HCT116 (cell line): ENCODE results near the gene VASN. TPM values are rescaled to one million over a fixed set of nuclear protein-coding genes. Genes with fewer than 3 reads are reported as not detected.

Experiments
- ATAC-seq: fragments of 200-7000 bp; cut with Tn5 transposase; 2 replicates; pipeline ENCODE4 v1.9.1; 2020; ENCODE audit warnings: mild to moderate bottlenecking, moderate library complexity
- BruUV-seq: library from RNA; stranded (reverse); fragments of 400-500 nt; replicated peaks from 2 replicates; lab custom pipeline; 2021; lab: Mats Ljungman, UMichigan
- CTCF ChIA-PET: fragments of 300-600 bp; sonication (Branson Sonifier 250); formaldehyde crosslinking; loops from one replicate; lab custom pipeline; 2021; ENCODE audit warnings: antibody characterized with exemption; lab: Charles Lee
- POLR2A ChIA-PET: fragments of 300-600, 350-600 bp; sonication (Branson Sonifier 250); formaldehyde crosslinking; loops from one replicate; lab custom pipeline; 2021; ENCODE audit warnings: antibody characterized with exemption; lab: Charles Lee
- RAD21 ChIA-PET, 2 experiments: fragments of 300-600 bp; sonication (Branson Sonifier 250); formaldehyde crosslinking; loops; one replicate each; lab custom pipeline; 2023; ENCODE audit warnings: low total read pairs in 2 of 2; ENCODE audit not compliant: uncharacterized antibody in 2 of 2, unreplicated experiment in 2 of 2, low non-redundant PET in 1 of 2; lab: Charles Lee
- DNase-seq: peaks from one replicate; pipeline ENCODE4 v3.0.0-alpha.2; 2010; ENCODE audit warnings: low read depth, low spot score
- H2AFZ ChIP-seq: fragments of 200-600 bp; shearing (Covaris generic), sonication (generic); 2 replicates; pipeline ENCODE4 v1.6.1; 2017; ENCODE audit warnings: low read depth, mixed run types, mixed read lengths, antibody characterized with exemption, low read length; ENCODE audit not compliant: poor library complexity, severe bottlenecking
- H3K27ac ChIP-seq: 2 replicates; pipeline ENCODE4 v1.5.1; 2012; ENCODE audit warnings: low read depth, low read length
- H3K27me3 ChIP-seq: fragments of 200-600 bp; sonication (generic); 2 replicates; pipeline ENCODE4 v1.6.1; 2016; ENCODE audit warnings: mixed run types, low read length, mixed read lengths; ENCODE audit not compliant: insufficient read depth
- H3K36me3 ChIP-seq, 2 experiments: fragments of 200-500 bp in 1 of 2; fragments of 200-600 bp in 1 of 2; sonication (Bioruptor generic) in 1 of 2; sonication (generic) in 1 of 2; 2 replicates each; pipeline versions ENCODE4 v1.5.1 to v1.6.1; 2014 to 2016; ENCODE audit warnings: low read length in 2 of 2, inconsistent platforms in 1 of 2, mixed read lengths in 1 of 2, mixed run types in 1 of 2; ENCODE audit not compliant: insufficient read depth in 2 of 2, control insufficient read depth in 1 of 2
- H3K4me1 ChIP-seq, 2 experiments: fragments of 200-600 bp in 1 of 2; sonication (generic) in 1 of 2; 2 replicates each; pipeline versions ENCODE4 v1.5.1 to v1.6.1; 2012 to 2017; ENCODE audit warnings: low read length in 2 of 2, inconsistent platforms in 1 of 2, mild to moderate bottlenecking in 1 of 2, mixed read lengths in 1 of 2, mixed run types in 1 of 2, moderate library complexity in 1 of 2; ENCODE audit not compliant: insufficient read depth in 2 of 2, control insufficient read depth in 1 of 2
- H3K4me2 ChIP-seq: fragments of 200-600 bp; sonication (generic); 2 replicates; pipeline ENCODE4 v1.6.1; 2017; ENCODE audit warnings: mixed run types, low read length, mixed read lengths
- H3K4me3 ChIP-seq, 2 experiments: fragments of 200-600 bp in 1 of 2; sonication (generic) in 1 of 2; replicated peaks in 1 of 2; 2 replicates each; pipeline ENCODE4 v1.5.1; 2011 to 2016; ENCODE audit warnings: low read length in 2 of 2, control low read depth in 1 of 2, low read depth in 1 of 2, mild to moderate bottlenecking in 1 of 2, mixed read lengths in 1 of 2, mixed run types in 1 of 2
- H3K79me2 ChIP-seq: fragments of 200-600 bp; sonication (generic); 2 replicates; pipeline ENCODE4 v1.6.1; 2017; ENCODE audit warnings: mild to moderate bottlenecking, mixed run types, low read length, moderate library complexity, mixed read lengths; ENCODE audit not compliant: insufficient read depth
- H3K9ac ChIP-seq: fragments of 200-600 bp; sonication (generic); 2 replicates; pipeline ENCODE4 v1.6.1; 2016; ENCODE audit warnings: low read length, mixed read lengths
- H3K9me2 ChIP-seq: fragments of 200-600 bp; sonication (generic), shearing (Covaris generic); 2 replicates; pipeline ENCODE4 v1.6.1; 2017; ENCODE audit warnings: mixed run types, mild to moderate bottlenecking, moderate library complexity; ENCODE audit not compliant: insufficient read depth
- H3K9me3 ChIP-seq, 2 experiments: fragments of 200-500 bp in 1 of 2; fragments of 200-600 bp in 1 of 2; sonication (Bioruptor generic) in 1 of 2; sonication (generic) in 1 of 2; 2 replicates each; pipeline ENCODE4 v1.6.1; 2014 to 2017; ENCODE audit warnings: low read length in 2 of 2, mixed read lengths in 2 of 2, inconsistent platforms in 1 of 2, low read depth in 1 of 2, mild to moderate bottlenecking in 1 of 2, mixed run types in 1 of 2, moderate library complexity in 1 of 2; ENCODE audit not compliant: control insufficient read depth in 1 of 2, insufficient read depth in 1 of 2
- H4K20me1 ChIP-seq: fragments of 200-600 bp; sonication (generic), shearing (Covaris generic); 2 replicates; pipeline ENCODE4 v1.6.1; 2017; ENCODE audit warnings: mixed run types, mild to moderate bottlenecking, moderate library complexity; ENCODE audit not compliant: insufficient read depth
- CBX3 ChIP-seq: IDR thresholded peaks from 2 replicates; pipeline ENCODE4 v1.6.1; 2012; ENCODE audit warnings: low read depth
- CTCF ChIP-seq, 3 experiments: fragments of 200-600 bp in 1 of 3; sonication (generic) in 1 of 3; IDR thresholded peaks in 2 of 3; conservative IDR thresholded peaks in 1 of 3; 2 replicates each; pipeline ENCODE4 v1.5.1; 2012 to 2017; ENCODE audit warnings: low read depth in 2 of 3, low read length in 2 of 3, antibody characterized with exemption in 1 of 3, borderline replicate concordance in 1 of 3, control low read depth in 1 of 3, mild to moderate bottlenecking in 1 of 3, mixed read lengths in 1 of 3, mixed run types in 1 of 3, moderate library complexity in 1 of 3; ENCODE audit not compliant: insufficient read depth in 1 of 3
- EZH2 ChIP-seq: fragments of 200-600 bp; sonication (generic); IDR thresholded peaks from 2 replicates; pipeline ENCODE4 v1.6.1; 2017; ENCODE audit warnings: antibody characterized with exemption, mixed run types
- EZH2phosphoT487 ChIP-seq: fragments of 200-600 bp; IDR thresholded peaks from 2 replicates; pipeline ENCODE4 v1.6.1; 2018; ENCODE audit warnings: antibody characterized with exemption, borderline replicate concordance
- JUND ChIP-seq: IDR thresholded peaks from 2 replicates; pipeline ENCODE4 v1.6.1; 2012
- POLR2AphosphoS5 ChIP-seq: IDR thresholded peaks from 2 replicates; pipeline ENCODE4 v1.6.1; 2011; ENCODE audit warnings: mild to moderate bottlenecking, low read depth, low read length, moderate library complexity
- RAD21 ChIP-seq: IDR thresholded peaks from 2 replicates; pipeline ENCODE4 v1.6.1; 2012; ENCODE audit warnings: low read depth, mild to moderate bottlenecking
- SIN3A ChIP-seq: IDR thresholded peaks from 2 replicates; pipeline ENCODE4 v1.6.1; 2012; ENCODE audit warnings: low read depth
- SP1 ChIP-seq: IDR thresholded peaks from 2 replicates; pipeline ENCODE4 v1.6.1; 2012; ENCODE audit warnings: low read depth
- intact Hi-C: fragments of 100-400 bp; cut with micrococcal nuclease; formaldehyde crosslinking; loops from 2 replicates; pipeline ENCODE4 v1.10.0; 2022
- total RNA-seq: library from RNA; stranded (reverse); gene quantifications from one replicate; pipeline ENCODE4 v1.2.1, GENCODE V29; 2021; ENCODE audit not compliant: unreplicated experiment
- TF ChIP-seq, protein P1 (sequence below): IDR thresholded peaks from 2 replicates; pipeline ENCODE4 v1.6.1; 2012; ENCODE audit warnings: low read depth
- TF ChIP-seq, protein P2 (sequence below): IDR thresholded peaks from 2 replicates; pipeline ENCODE4 v1.6.1; 2011; ENCODE audit warnings: mild to moderate bottlenecking, low read length, moderate library complexity; ENCODE audit not compliant: insufficient replicate concordance; ENCODE audit errors: extremely low read depth
- TF ChIP-seq, protein P3 (sequence below): IDR thresholded peaks from 2 replicates; pipeline ENCODE4 v1.6.1; 2012
- TF ChIP-seq, protein P4 (sequence below): IDR thresholded peaks from 2 replicates; pipeline ENCODE4 v1.6.1; 2012

VASN gene
- total RNA-seq, 1 experiment from 2014 or later, result 6.3 TPM

DNA sequence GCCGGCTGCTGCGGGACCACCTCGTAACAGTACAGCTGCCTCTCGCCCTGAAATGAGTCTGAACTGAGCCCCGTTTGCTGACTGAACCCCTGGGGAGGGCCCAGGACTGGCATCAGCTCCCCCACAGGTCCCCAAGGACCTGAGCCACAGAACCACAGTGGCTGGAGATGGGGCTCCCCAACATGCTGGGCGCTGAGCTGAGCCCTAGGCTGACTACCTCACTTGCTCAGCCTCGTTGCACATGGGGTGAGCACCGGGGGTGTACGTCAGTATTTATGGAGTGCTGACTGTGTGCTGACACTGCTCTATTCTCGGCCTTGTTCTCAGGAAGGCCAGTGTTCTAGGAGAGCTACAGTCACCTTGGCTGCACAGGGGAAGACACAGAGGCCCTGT lies 6.6 kb upstream of the VASN start:
- Histone ChIP-seq H3K79me2 (no peaks in the 10 kb centered on the region), H3K4me2 (no peak overlapping the region), H3K9me2 (no peaks in the 10 kb centered on the region), H3K4me3 (no peak overlapping the region), H3K27me3 (no peaks in the 10 kb centered on the region), H4K20me1 (no peaks in the 10 kb centered on the region), H3K9me3 (no peaks in the 10 kb centered on the region), H3K4me1 (peaks cover 13 to 42% of the 10 kb centered on the region in 2 experiments), H3K27ac (no peak overlapping the region), H3K36me3 (no peaks in the 10 kb centered on the region), H3K9ac (no peak overlapping the region), H2AFZ (no peak overlapping the region)
- ChIA-PET RAD21 (no interaction called here), POLR2A (no interaction called here), CTCF (interaction anchor here (1.0 kb wide), 1 partner anchor 13 kb away, joined by 3 read pairs; no protein-coding TSS in a partner anchor)
- no peak for ATAC-seq
- intact Hi-C loops, result no loop called here
- DNase-seq, result no peak
- no TSS peak for BruUV-seq
- TF ChIP-seq EZH2phosphoT487, result no peak
- TF ChIP-seq EZH2, result no peak
- TF ChIP-seq, protein P1, sequence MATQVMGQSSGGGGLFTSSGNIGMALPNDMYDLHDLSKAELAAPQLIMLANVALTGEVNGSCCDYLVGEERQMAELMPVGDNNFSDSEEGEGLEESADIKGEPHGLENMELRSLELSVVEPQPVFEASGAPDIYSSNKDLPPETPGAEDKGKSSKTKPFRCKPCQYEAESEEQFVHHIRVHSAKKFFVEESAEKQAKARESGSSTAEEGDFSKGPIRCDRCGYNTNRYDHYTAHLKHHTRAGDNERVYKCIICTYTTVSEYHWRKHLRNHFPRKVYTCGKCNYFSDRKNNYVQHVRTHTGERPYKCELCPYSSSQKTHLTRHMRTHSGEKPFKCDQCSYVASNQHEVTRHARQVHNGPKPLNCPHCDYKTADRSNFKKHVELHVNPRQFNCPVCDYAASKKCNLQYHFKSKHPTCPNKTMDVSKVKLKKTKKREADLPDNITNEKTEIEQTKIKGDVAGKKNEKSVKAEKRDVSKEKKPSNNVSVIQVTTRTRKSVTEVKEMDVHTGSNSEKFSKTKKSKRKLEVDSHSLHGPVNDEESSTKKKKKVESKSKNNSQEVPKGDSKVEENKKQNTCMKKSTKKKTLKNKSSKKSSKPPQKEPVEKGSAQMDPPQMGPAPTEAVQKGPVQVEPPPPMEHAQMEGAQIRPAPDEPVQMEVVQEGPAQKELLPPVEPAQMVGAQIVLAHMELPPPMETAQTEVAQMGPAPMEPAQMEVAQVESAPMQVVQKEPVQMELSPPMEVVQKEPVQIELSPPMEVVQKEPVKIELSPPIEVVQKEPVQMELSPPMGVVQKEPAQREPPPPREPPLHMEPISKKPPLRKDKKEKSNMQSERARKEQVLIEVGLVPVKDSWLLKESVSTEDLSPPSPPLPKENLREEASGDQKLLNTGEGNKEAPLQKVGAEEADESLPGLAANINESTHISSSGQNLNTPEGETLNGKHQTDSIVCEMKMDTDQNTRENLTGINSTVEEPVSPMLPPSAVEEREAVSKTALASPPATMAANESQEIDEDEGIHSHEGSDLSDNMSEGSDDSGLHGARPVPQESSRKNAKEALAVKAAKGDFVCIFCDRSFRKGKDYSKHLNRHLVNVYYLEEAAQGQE, result no peak
- no peak for TF ChIP-seq JUND

- no peaks in the 10 kb centered on the region for H3K36me3 ChIP-seq
- no peak for DNase-seq
- no peaks in the 10 kb centered on the region for H3K9me3 ChIP-seq
- H3K4me1 ChIP-seq, result peaks cover 11 to 36% of the 10 kb centered on the region in 2 experiments
- intact Hi-C loops, result no loop called here
- ChIA-PET POLR2A (no interaction called here), CTCF (interaction anchor here (1.0 kb wide), 1 partner anchor 14 kb away, joined by 3 read pairs; no protein-coding TSS in a partner anchor), RAD21 (no interaction called here)
- no TSS peak for BruUV-seq
- H3K4me2 ChIP-seq, result no peak overlapping the region
- no peaks in the 10 kb centered on the region for H3K79me2 ChIP-seq
- no peaks in the 10 kb centered on the region for H4K20me1 ChIP-seq
- H3K9ac ChIP-seq, result no peak overlapping the region
- no peak overlapping the region for H3K4me3 ChIP-seq
- ATAC-seq, result no peak
- no peak overlapping the region for H3K27ac ChIP-seq
- H3K27me3 ChIP-seq, result no peaks in the 10 kb centered on the region
- no peak overlapping the region for H2AFZ ChIP-seq
- no peaks in the 10 kb centered on the region for H3K9me2 ChIP-seq
- no peak for TF ChIP-seq SIN3A
- TF ChIP-seq JUND, result no peak
- TF ChIP-seq RAD21, result no peak
- TF ChIP-seq, protein P2, sequence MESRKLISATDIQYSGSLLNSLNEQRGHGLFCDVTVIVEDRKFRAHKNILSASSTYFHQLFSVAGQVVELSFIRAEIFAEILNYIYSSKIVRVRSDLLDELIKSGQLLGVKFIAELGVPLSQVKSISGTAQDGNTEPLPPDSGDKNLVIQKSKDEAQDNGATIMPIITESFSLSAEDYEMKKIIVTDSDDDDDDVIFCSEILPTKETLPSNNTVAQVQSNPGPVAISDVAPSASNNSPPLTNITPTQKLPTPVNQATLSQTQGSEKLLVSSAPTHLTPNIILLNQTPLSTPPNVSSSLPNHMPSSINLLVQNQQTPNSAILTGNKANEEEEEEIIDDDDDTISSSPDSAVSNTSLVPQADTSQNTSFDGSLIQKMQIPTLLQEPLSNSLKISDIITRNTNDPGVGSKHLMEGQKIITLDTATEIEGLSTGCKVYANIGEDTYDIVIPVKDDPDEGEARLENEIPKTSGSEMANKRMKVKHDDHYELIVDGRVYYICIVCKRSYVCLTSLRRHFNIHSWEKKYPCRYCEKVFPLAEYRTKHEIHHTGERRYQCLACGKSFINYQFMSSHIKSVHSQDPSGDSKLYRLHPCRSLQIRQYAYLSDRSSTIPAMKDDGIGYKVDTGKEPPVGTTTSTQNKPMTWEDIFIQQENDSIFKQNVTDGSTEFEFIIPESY, result no peak
- TF ChIP-seq SP1, result no peak
- TF ChIP-seq, protein P3, sequence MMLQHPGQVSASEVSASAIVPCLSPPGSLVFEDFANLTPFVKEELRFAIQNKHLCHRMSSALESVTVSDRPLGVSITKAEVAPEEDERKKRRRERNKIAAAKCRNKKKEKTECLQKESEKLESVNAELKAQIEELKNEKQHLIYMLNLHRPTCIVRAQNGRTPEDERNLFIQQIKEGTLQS, result no peak
- TF ChIP-seq, protein P4, sequence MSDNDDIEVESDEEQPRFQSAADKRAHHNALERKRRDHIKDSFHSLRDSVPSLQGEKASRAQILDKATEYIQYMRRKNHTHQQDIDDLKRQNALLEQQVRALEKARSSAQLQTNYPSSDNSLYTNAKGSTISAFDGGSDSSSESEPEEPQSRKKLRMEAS, result no peak
- no peak for TF ChIP-seq EZH2
- TF ChIP-seq CBX3, result no peak
- TF ChIP-seq CTCF (IDR thresholded peaks at IDR 0.05 in 2 of 3, conservative IDR thresholded peaks at IDR 0.05 in 1 of 3; ENCODE audit: borderline replicate concordance in 1 of 3, insufficient read depth in 1 of 3, low read depth in 2 of 3, low read length in 2 of 3), result no peak
- no peak for TF ChIP-seq POLR2AphosphoS5
These were observed 6.0 kb upstream of the VASN start for GRCh38 chr16:4365615-4366014.
